IPS-18a (cell line): ENCODE data around the gene TNFRSF1A.

Experiments
- H3K27ac ChIP-seq: one replicate; pipeline ENCODE4 v1.5.1; 2013; ENCODE audit warnings: low read length
- H3K27me3 ChIP-seq: one replicate; pipeline ENCODE4 v1.6.1; 2013; ENCODE audit warnings: mild to moderate bottlenecking, low read length; ENCODE audit not compliant: control insufficient read depth, insufficient read depth
- H3K36me3 ChIP-seq: one replicate; pipeline ENCODE4 v1.6.1; 2013; ENCODE audit warnings: low read depth, low read length; ENCODE audit not compliant: control insufficient read depth
- H3K4me1 ChIP-seq: one replicate; pipeline ENCODE4 v1.6.1; 2013; ENCODE audit warnings: low read depth, low read length; ENCODE audit not compliant: control insufficient read depth
- H3K4me3 ChIP-seq: one replicate; pipeline ENCODE4 v1.5.1; 2013; ENCODE audit warnings: low read length
- H3K9ac ChIP-seq: one replicate; pipeline ENCODE4 v1.6.1; 2013; ENCODE audit warnings: mild to moderate bottlenecking, low read length, moderate library complexity
- H3K9me3 ChIP-seq: one replicate; pipeline ENCODE4 v1.6.1; 2013; ENCODE audit warnings: low read depth, low read length; ENCODE audit not compliant: control insufficient read depth

Gene TNFRSF1A

GRCh38 chr12:6330999-6331714 lies 10.7 kb downstream of the TNFRSF1A start:
- peaks cover 26% of the 10 kb centered on the region for H3K4me1 ChIP-seq
- peaks cover 55% of the 10 kb centered on the region for H3K36me3 ChIP-seq
- H3K4me3 ChIP-seq: no peak overlapping the region
- H3K9ac ChIP-seq: no peak overlapping the region
- no peaks in the 10 kb centered on the region for H3K9me3 ChIP-seq
- no peaks in the 10 kb centered on the region for H3K27me3 ChIP-seq
- no peak overlapping the region for H3K27ac ChIP-seq

- Histone ChIP-seq H3K4me1 (peaks cover 24% of the 10 kb centered on the region), H3K36me3 (peaks cover 55% of the 10 kb centered on the region), H3K27me3 (no peaks in the 10 kb centered on the region), H3K9ac (no peak overlapping the region), H3K27ac (no peak overlapping the region), H3K4me3 (no peak overlapping the region), H3K9me3 (no peaks in the 10 kb centered on the region)
Measured at GRCh38 chr12:6330192-6330591, 11.7 kb downstream of the TNFRSF1A start.

GRCh38 chr12:6329703-6330064 lies 12.2 kb downstream of the TNFRSF1A start:
- H3K36me3 ChIP-seq: peaks cover 55% of the 10 kb centered on the region
- H3K4me3 ChIP-seq: no peak overlapping the region
- no peaks in the 10 kb centered on the region for H3K27me3 ChIP-seq
- peaks cover 24% of the 10 kb centered on the region for H3K4me1 ChIP-seq
- H3K27ac ChIP-seq: no peak overlapping the region
- no peak overlapping the region for H3K9ac ChIP-seq
- no peaks in the 10 kb centered on the region for H3K9me3 ChIP-seq

GRCh38 chr12:6328945-6329702 lies 12.8 kb downstream of the TNFRSF1A start:
- Histone ChIP-seq H3K4me3 (no peak overlapping the region), H3K9ac (no peak overlapping the region), H3K27ac (no peak overlapping the region), H3K27me3 (no peaks in the 10 kb centered on the region), H3K36me3 (peaks cover 53% of the 10 kb centered on the region), H3K9me3 (no peaks in the 10 kb centered on the region), H3K4me1 (peaks cover 27% of the 10 kb centered on the region)

- H3K4me1 ChIP-seq: peaks cover 34% of the 10 kb centered on the region
- no peaks in the 10 kb centered on the region for H3K9me3 ChIP-seq
- no peak overlapping the region for H3K9ac ChIP-seq
- H3K27me3 ChIP-seq: no peaks in the 10 kb centered on the region
- H3K36me3 ChIP-seq: peaks cover 45% of the 10 kb centered on the region
- H3K27ac ChIP-seq: no peak overlapping the region
- H3K4me3 ChIP-seq: no peak overlapping the region
Measured at GRCh38 chr12:6328045-6328779, 13.7 kb downstream of the TNFRSF1A start.

GRCh38 chr12:6327229-6328041 lies 14.4 kb downstream of the TNFRSF1A start:
- Histone ChIP-seq H3K9ac (no peak overlapping the region), H3K4me1 (peaks cover 41% of the 10 kb centered on the region), H3K36me3 (peaks cover 38% of the 10 kb centered on the region), H3K27ac (no peak overlapping the region), H3K9me3 (no peaks in the 10 kb centered on the region), H3K4me3 (no peak overlapping the region), H3K27me3 (no peaks in the 10 kb centered on the region)

- Histone ChIP-seq H3K36me3 (peaks cover 32% of the 10 kb centered on the region), H3K9ac (no peak overlapping the region), H3K4me1 (peaks cover 49% of the 10 kb centered on the region), H3K4me3 (no peak overlapping the region), H3K9me3 (no peaks in the 10 kb centered on the region), H3K27ac (no peak overlapping the region), H3K27me3 (no peaks in the 10 kb centered on the region)
Measured at GRCh38 chr12:6326316-6327228, 15.3 kb downstream of the TNFRSF1A start.

- Histone ChIP-seq H3K27ac (no peak overlapping the region), H3K9ac (no peak overlapping the region), H3K36me3 (peaks cover 18% of the 10 kb centered on the region), H3K4me1 (peaks cover 49% of the 10 kb centered on the region), H3K4me3 (no peak overlapping the region), H3K27me3 (no peaks in the 10 kb centered on the region), H3K9me3 (no peaks in the 10 kb centered on the region)
Measured at GRCh38 chr12:6324936-6325750, 16.7 kb downstream of the TNFRSF1A start.

GRCh38 chr12:6323995-6324711 lies 17.7 kb downstream of the TNFRSF1A start:
- peak overlapping the region; percentile 38 for H3K4me3 ChIP-seq
- peaks cover 49% of the 10 kb centered on the region for H3K4me1 ChIP-seq
- H3K9ac ChIP-seq: peak overlapping the region; percentile 72
- H3K9me3 ChIP-seq: no peaks in the 10 kb centered on the region
- no peaks in the 10 kb centered on the region for H3K27me3 ChIP-seq
- H3K27ac ChIP-seq: peak overlapping the region; percentile 86
- H3K36me3 ChIP-seq: peaks cover 23% of the 10 kb centered on the region
